AG09309 (cell line): ENCODE measurements around the gene APOF.
"Not testable (repeated sequence)": the region's sequence is repeated elsewhere in the genome, so short reads cannot be mapped to it uniquely, and the experiment has no call there.

Experiments used
- DNase-seq: peaks from one replicate; pipeline ENCODE4 v3.0.0-alpha.2; 2010; ENCODE audit warnings: low read depth
- H3K4me3 ChIP-seq: 2 replicates; pipeline ENCODE4 v1.5.1; 2011; ENCODE audit warnings: mild to moderate bottlenecking, low read depth, low read length, moderate library complexity; ENCODE audit not compliant: control insufficient read depth
- TF ChIP-seq, protein P1 (sequence below): IDR thresholded peaks from 2 replicates; pipeline ENCODE4 v1.5.1; 2011; ENCODE audit warnings: mild to moderate bottlenecking, low read depth, low read length, inconsistent platforms; ENCODE audit not compliant: insufficient read depth, control insufficient read depth; ENCODE audit errors: missing control alignments

APOF gene

DNA sequence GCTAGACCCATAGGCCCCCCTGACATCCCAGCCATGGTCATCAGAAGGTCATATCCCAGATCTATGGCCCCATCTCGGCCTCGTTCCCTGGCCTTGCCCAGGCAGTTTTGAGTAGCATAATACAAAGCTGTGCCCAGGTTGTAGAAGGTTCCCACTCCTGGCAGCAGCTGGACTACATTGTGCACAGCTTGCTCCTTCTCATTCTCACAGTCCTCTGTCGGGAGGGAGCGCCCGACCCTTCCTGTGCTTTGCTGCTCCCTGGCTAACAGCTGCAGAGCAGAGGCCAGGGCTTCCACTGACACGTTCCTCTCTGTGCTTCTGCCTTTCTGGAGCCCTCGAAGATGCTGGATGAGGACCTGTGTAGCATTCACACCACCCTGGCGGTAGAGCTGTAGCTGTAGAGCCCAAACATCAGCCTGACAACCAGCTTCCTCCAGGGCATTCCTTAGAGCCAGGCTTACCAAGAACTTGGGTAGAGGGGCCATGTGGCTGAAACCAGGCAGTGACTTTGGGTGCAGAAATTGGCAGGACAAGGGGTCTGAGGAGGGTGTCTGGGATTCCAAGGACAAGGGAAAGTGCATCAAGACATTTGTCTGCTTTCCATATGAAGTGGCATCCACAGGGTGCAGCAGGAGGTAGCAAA is 1.0 kb downstream of the APOF start:
- TF ChIP-seq, protein P1, sequence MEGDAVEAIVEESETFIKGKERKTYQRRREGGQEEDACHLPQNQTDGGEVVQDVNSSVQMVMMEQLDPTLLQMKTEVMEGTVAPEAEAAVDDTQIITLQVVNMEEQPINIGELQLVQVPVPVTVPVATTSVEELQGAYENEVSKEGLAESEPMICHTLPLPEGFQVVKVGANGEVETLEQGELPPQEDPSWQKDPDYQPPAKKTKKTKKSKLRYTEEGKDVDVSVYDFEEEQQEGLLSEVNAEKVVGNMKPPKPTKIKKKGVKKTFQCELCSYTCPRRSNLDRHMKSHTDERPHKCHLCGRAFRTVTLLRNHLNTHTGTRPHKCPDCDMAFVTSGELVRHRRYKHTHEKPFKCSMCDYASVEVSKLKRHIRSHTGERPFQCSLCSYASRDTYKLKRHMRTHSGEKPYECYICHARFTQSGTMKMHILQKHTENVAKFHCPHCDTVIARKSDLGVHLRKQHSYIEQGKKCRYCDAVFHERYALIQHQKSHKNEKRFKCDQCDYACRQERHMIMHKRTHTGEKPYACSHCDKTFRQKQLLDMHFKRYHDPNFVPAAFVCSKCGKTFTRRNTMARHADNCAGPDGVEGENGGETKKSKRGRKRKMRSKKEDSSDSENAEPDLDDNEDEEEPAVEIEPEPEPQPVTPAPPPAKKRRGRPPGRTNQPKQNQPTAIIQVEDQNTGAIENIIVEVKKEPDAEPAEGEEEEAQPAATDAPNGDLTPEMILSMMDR, result no peak
- no peak for DNase-seq
- H3K4me3 ChIP-seq, result no peak overlapping the region

DNA sequence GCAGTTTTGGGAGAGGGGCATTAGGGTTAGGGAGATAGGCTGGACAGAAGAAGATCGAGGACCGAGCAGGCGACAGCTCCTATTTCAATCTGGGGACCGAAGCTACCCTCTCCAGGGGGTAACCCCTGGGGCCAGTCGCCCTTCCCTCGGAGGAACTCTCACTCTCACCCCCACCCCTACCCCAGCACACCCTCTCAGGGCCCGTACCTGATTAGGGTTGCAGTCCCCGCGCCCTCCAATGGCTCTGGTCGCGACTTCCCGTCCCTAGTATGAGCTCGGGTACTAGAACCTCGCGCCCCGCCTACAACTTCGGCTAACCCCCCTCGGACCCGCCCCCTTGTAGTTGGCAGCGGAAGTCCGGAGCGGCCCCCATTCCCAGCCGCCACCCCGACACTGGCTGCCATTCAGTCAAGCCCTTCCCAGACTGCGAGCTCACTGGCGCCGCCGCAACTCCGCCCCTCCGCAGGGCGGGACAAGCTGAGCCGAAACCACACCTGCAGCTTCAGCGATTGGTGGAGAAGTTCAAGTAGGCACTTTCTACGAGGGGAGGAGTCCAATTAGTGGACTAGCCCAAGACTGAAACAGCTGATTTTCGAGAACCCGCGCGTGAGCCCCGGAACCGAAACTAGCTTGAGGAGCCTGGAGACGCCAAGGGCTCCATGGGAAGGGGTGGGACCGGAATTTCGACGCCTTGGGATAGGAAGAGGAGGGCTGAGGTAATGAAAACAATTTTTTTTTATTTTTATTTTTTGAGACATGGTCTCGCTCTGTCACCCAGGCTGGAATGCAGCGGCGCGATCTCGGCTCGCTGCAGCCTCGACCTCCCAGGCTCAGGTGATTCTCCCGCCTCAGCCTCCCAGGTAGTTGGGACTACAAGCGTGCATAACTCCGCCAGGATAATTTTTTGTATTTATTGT is 2.5 kb downstream of the APOF start, which contains the start of gene STAT2:
TSS of gene STAT2 (minus strand) at position 257 of the 917 bp plus-strand sequence. CDS start 3,536 bp downstream, outside the sequence.
- H3K4me3 ChIP-seq, result peak within 1 kb of the TSS; percentile 73
- DNase-seq, result peak; percentile 100
- TF ChIP-seq, protein P1, result no peak

DNA sequence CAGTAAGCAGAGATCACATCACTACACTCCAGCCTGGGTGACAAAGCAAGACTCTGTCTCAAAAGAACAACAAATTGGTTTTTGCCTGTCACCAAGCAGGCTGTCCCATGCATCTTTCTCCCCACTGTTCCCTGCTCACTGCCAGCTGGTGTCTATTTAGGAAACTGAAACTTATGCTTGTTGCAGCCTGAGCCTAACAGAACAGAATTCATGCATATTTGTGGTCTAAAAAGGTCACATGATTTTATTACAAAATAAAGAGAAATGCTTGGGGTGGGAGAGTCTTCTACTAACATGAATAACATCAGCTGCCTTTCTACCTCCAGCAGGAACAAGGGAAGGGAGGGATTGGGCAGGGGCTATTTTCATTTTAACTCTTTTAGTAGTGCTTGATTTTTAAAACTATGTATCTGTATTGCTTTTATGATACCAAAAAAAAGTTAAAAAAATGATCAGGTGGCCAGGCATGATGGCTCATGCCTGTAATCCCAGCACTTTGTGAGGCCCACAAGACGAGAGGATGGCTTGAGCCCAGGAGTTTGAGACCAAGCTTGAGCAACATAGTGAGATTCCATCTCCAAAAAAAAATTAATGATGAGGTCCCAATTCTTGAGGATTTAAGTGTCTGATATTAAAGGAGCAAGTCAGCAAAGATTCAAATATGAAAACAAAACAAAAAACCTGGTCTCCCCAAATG is 3.7 kb downstream of the APOF start:
- DNase-seq, result peak; percentile 62
- TF ChIP-seq, protein P1, result no peak
- H3K4me3 ChIP-seq, result peak overlapping the region; percentile 73

DNA sequence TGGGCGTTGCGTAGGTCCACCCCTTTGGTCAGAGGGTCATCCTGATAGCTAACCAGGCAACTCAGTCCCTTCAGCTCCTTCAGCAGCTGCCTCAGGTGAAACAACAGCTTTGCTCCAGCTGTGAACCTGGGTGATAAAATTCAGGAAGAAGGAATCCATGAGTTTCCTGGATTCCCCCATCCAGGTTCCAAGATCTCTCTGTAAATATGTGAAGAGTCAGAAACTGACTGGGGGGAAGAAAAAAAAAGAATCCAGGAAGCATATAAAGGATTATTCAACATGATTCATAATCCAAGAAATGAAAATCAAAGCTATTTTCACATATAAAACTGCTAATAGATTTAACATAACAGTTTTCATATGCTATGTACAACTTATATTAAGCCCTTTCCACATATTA is 11.3 kb downstream of the APOF start:
- TF ChIP-seq, protein P1, result no peak
- no peak for DNase-seq
- H3K4me3 ChIP-seq, result no peak overlapping the region

DNA sequence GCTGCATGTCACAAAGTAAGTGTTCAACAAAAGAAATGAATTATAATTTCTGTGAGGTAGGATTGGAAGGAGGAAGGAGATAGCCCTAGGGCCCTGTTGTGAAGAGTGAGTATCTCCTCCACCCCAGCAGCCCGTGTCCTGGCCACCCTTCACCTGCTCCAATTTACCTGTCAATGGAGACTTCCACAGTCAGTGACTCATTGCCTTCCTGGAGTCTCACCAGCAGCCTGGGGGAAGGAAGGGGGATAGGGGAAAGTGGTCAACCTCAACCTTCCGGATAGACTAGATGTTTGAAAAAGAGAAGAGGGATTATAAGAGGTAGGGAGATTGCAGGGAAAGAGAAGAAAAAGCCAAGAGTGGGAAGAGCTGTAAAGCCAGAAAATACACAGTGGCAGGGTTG is 12.0 kb downstream of the APOF start:
- DNase-seq, result no peak
- no peak overlapping the region for H3K4me3 ChIP-seq
- TF ChIP-seq, protein P1, result no peak

DNA sequence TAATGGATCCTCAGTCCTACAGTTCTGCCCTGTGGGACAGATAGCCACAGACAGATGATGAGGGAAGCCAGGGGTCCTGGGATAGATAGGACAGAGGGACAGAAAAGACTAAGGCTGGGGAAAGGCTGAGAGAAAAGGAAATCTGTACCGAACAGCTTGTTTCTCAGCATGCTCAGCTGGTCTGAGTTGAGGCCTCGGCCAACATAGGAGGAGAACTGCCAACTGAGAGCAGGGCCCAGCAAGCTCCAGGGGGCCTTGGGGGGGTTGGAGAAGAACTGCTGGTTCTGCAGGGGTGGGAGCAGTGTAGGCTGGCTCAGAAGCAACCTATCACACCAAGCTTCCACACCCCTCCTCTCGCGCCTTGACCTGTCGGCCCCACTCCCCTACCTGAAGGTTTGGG is 13.9 kb downstream of the APOF start:
- DNase-seq, result no peak
- no peak overlapping the region for H3K4me3 ChIP-seq
- TF ChIP-seq, protein P1, result no peak

DNA sequence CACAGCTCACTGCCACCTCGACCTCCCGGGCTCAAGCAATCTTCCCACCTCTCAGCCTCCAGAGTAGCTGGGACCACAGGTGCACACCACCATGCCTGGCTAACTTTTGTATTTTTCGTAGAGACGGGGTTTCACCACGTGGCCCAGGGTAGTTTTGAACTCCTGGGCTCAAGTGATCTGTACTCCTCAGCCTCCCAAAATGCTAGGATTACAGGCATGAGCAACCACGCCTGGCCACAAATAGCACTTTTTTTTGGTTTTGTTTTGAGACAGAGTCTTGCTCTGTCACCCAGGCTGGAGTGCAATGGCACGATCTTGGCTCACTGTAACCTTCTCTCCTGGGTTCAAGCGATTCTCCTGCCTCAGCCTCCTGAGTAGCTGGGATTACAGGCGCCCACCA is 15.4 kb downstream of the APOF start:
- not testable (repeated sequence) for DNase-seq, H3K4me3 ChIP-seq
